Neural cell (in vitro differentiated cells): Measurements from ENCODE around the gene DCBLD1. TPM values are rescaled to one million over a fixed set of nuclear protein-coding genes. Genes with fewer than 3 reads are reported as not detected.
"Not testable (repeated sequence)": the region's sequence is repeated elsewhere in the genome, so short reads cannot be mapped to it uniquely, and the experiment has no call there.

Experiments used
- H2AFZ ChIP-seq: fragments of 200-600, 300-800 bp; sonication (generic), shearing (Covaris generic); 2 replicates; pipeline ENCODE4 v1.6.0; 2014; ENCODE audit warnings: low read depth, mild to moderate bottlenecking, antibody characterized with exemption, low read length, moderate library complexity
- H3F3A ChIP-seq: fragments of 200-600 bp; shearing (Covaris generic); 2 replicates; pipeline ENCODE4 v1.6.1; 2016; ENCODE audit warnings: mild to moderate bottlenecking, moderate library complexity, mixed read lengths, antibody characterized with exemption, low read length; ENCODE audit not compliant: insufficient read depth, poor library complexity, severe bottlenecking
- H3K27ac ChIP-seq: fragments of 200-600, 300-800 bp; sonication (generic), shearing (Covaris generic); 2 replicates; pipeline ENCODE4 v1.5.1; 2014; ENCODE audit warnings: mild to moderate bottlenecking, low read length, moderate library complexity
- H3K27me3 ChIP-seq: fragments of 300-800, 200-600 bp; sonication (generic), shearing (Covaris generic); 2 replicates; pipeline ENCODE4 v1.6.0; 2014; ENCODE audit warnings: mild to moderate bottlenecking, low read depth, low read length, moderate library complexity; ENCODE audit not compliant: insufficient read depth
- H3K36me3 ChIP-seq: fragments of 300-800, 200-600 bp; sonication (generic), shearing (Covaris generic); 2 replicates; pipeline ENCODE4 v1.5.1; 2014; ENCODE audit warnings: mild to moderate bottlenecking, antibody characterized with exemption, low read length, moderate library complexity; ENCODE audit not compliant: insufficient read depth
- H3K4me2 ChIP-seq: fragments of 300-800, 200-600 bp; sonication (generic), shearing (Covaris generic); 2 replicates; pipeline ENCODE4 v1.6.0; 2014; ENCODE audit warnings: mild to moderate bottlenecking, low read length
- H3K4me3 ChIP-seq: fragments of 300-800, 200-600 bp; sonication (generic), shearing (Covaris generic); 2 replicates; pipeline ENCODE4 v1.5.1; 2014; ENCODE audit warnings: mild to moderate bottlenecking, low read length, moderate library complexity
- H3K79me2 ChIP-seq: fragments of 200-600 bp; shearing (Covaris generic); replicated peaks from 2 replicates; pipeline ENCODE4 v1.6.0; 2014; ENCODE audit warnings: mild to moderate bottlenecking, low read length, moderate library complexity; ENCODE audit not compliant: insufficient read depth
- H3K9ac ChIP-seq: fragments of 300-800, 200-600 bp; sonication (generic), shearing (Covaris generic); 2 replicates; pipeline ENCODE4 v1.6.1; 2016; ENCODE audit warnings: mild to moderate bottlenecking, low read length, mixed read lengths
- H3K9me2 ChIP-seq: fragments of 200-600 bp; shearing (Covaris generic); 2 replicates; pipeline ENCODE4 v1.6.1; 2016; ENCODE audit warnings: mild to moderate bottlenecking, low read length, mixed read lengths; ENCODE audit not compliant: insufficient read depth
- H3K9me3 ChIP-seq: fragments of 200-600, 300-800 bp; sonication (generic), shearing (Covaris generic); 2 replicates; pipeline ENCODE4 v1.6.1; 2016; ENCODE audit warnings: mild to moderate bottlenecking, mixed run types, low read length, moderate library complexity, mixed read lengths
- H4K20me1 ChIP-seq: fragments of 200-600 bp; shearing (Covaris generic); 2 replicates; pipeline ENCODE4 v1.6.1; 2016; ENCODE audit warnings: mild to moderate bottlenecking, mixed run types; ENCODE audit not compliant: insufficient read depth
- CTCF ChIP-seq: fragments of 450-650 bp; IDR thresholded peaks from 2 replicates; pipeline ENCODE4 v1.5.1; 2014; ENCODE audit warnings: antibody characterized with exemption, mild to moderate bottlenecking, moderate library complexity; ENCODE audit not compliant: poor library complexity, severe bottlenecking
- EP300 ChIP-seq: fragments of 450-650 bp; conservative IDR thresholded peaks from 2 replicates; pipeline ENCODE4 v1.6.1; 2014; ENCODE audit warnings: antibody characterized with exemption, mild to moderate bottlenecking, moderate library complexity; ENCODE audit not compliant: poor library complexity, severe bottlenecking
- EZH2 ChIP-seq: fragments of 200-600, 300-800 bp; shearing (Covaris generic), sonication (generic); IDR thresholded peaks from 2 replicates; pipeline ENCODE4 v1.6.1; 2014; ENCODE audit warnings: antibody characterized with exemption, low read length, borderline replicate concordance, mild to moderate bottlenecking; ENCODE audit not compliant: insufficient read depth, poor library complexity, severe bottlenecking
- MXI1 ChIP-seq: fragments of 450-650 bp; conservative IDR thresholded peaks from 2 replicates; pipeline ENCODE4 v1.6.1; 2014; ENCODE audit warnings: antibody characterized with exemption, mild to moderate bottlenecking; ENCODE audit not compliant: poor library complexity, severe bottlenecking
- POLR2AphosphoS5 ChIP-seq: IDR thresholded peaks from 2 replicates; pipeline ENCODE4 v1.6.1; 2012
- RAD21 ChIP-seq: fragments of 450-650 bp; conservative IDR thresholded peaks from 2 replicates; pipeline ENCODE4 v1.6.1; 2014; ENCODE audit warnings: antibody characterized with exemption, mild to moderate bottlenecking, moderate library complexity
- REST ChIP-seq: IDR thresholded peaks from 2 replicates; pipeline ENCODE4 v1.6.1; 2012; ENCODE audit warnings: borderline replicate concordance
- SMC3 ChIP-seq: fragments of 450-650 bp; conservative IDR thresholded peaks from 2 replicates; pipeline ENCODE4 v1.6.1; 2014; ENCODE audit warnings: antibody characterized with exemption, mild to moderate bottlenecking, moderate library complexity; ENCODE audit not compliant: poor library complexity
- TAF1 ChIP-seq: IDR thresholded peaks from 2 replicates; pipeline ENCODE4 v1.6.1; 2012; ENCODE audit warnings: low read depth
- polyA plus RNA-seq: library from polyadenylated mRNA; depleted of rRNA; stranded (reverse); fragments of >200 nt; gene quantifications from 2 replicates; pipeline ENCODE4 v1.2.3, GENCODE V29; 2014

DCBLD1 gene
- polyA plus RNA-seq, 1 donor from 2014 or later = 11.4 TPM

- H3K27me3 ChIP-seq = no peaks in the 10 kb centered on the region
- H3K4me3 ChIP-seq = no peak overlapping the region
- H3K9ac ChIP-seq = no peak overlapping the region
- no peaks in the 10 kb centered on the region for H3K9me3 ChIP-seq
- no peaks in the 10 kb centered on the region for H3F3A ChIP-seq
- H3K27ac ChIP-seq = no peak overlapping the region
- H4K20me1 ChIP-seq = no peaks in the 10 kb centered on the region
- no peak for TF ChIP-seq EZH2
- no peak for TF ChIP-seq SMC3
- TF ChIP-seq TAF1 = no peak
- TF ChIP-seq RAD21 = no peak
- TF ChIP-seq CTCF = no peak
- TF ChIP-seq POLR2AphosphoS5 = no peak
- TF ChIP-seq MXI1 = no peak
- TF ChIP-seq EP300 = no peak
- no peak for TF ChIP-seq REST
- H2AFZ ChIP-seq = no peak overlapping the region
- H3K36me3 ChIP-seq = no peaks in the 10 kb centered on the region
- no peak overlapping the region for H3K4me2 ChIP-seq
- H3K9me2 ChIP-seq = no peaks in the 10 kb centered on the region
- no peaks in the 10 kb centered on the region for H3K79me2 ChIP-seq
Observed at GRCh38 chr6:117441824-117442264, 40.6 kb upstream of the DCBLD1 start.

GRCh38 chr6:117442313-117442712 is 40.2 kb upstream of the DCBLD1 start:
- H3K4me2 ChIP-seq, H3K9me3 ChIP-seq, H3K36me3 ChIP-seq, H3F3A ChIP-seq, H4K20me1 ChIP-seq, H3K27me3 ChIP-seq, H3K4me3 ChIP-seq, H3K9me2 ChIP-seq, H3K27ac ChIP-seq, H3K79me2 ChIP-seq, H2AFZ ChIP-seq, H3K9ac ChIP-seq: not testable (repeated sequence)

- TF ChIP-seq MXI1 = no peak
- no peak for TF ChIP-seq TAF1
- no peak for TF ChIP-seq CTCF
- no peak for TF ChIP-seq SMC3
- TF ChIP-seq POLR2AphosphoS5 = no peak
- no peak for TF ChIP-seq RAD21
- no peak for TF ChIP-seq REST
- TF ChIP-seq EZH2 = no peak
- no peak for TF ChIP-seq EP300
- Histone ChIP-seq H4K20me1 (no peaks in the 10 kb centered on the region), H2AFZ (no peak overlapping the region), H3K27me3 (no peaks in the 10 kb centered on the region), H3K27ac (no peak overlapping the region), H3F3A (no peaks in the 10 kb centered on the region), H3K79me2 (no peaks in the 10 kb centered on the region), H3K36me3 (no peaks in the 10 kb centered on the region), H3K9me3 (no peaks in the 10 kb centered on the region), H3K4me2 (no peak overlapping the region), H3K4me3 (no peak overlapping the region), H3K9me2 (no peaks in the 10 kb centered on the region), H3K9ac (no peak overlapping the region)
Observed at GRCh38 chr6:117444600-117444999, 37.9 kb upstream of the DCBLD1 start.
